GM18870 (cell line): ENCODE data around the gene PXYLP1.

Source experiments
- ATAC-seq: cut with Tn5 transposase; IDR thresholded peaks from one replicate; pipeline ENCODE4 v1.9.1; 2021; ENCODE audit warnings: moderate library complexity; ENCODE audit not compliant: unreplicated experiment

Gene PXYLP1

GRCh38 chr3:141320399-141321108 is 88.9 kb downstream of the PXYLP1 start:
- ATAC-seq: no peak

GRCh38 chr3:141321109-141321497 is 89.5 kb downstream of the PXYLP1 start:
- no peak for ATAC-seq

- no peak for ATAC-seq
These were observed 92.5 kb downstream of the PXYLP1 start for GRCh38 chr3:141323936-141324704.

DNA sequence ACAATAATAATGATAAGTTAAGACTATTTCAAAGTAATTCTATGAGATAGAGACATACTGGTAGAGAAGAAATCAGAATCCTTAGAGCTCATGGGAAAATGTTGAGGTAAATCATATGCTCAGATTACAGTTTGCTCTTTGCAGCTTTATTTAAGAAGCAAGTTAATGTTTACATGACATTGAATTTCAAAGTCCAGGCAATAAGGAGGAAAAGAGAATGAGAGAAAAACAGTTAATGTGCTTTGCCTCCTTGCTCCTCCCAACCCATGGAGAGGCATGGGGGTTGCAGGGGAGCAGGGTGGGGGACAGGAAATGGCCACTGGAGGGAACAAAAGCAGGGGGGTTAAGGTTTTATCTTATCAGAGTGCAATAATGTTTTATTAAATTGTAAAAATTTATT is 94.5 kb downstream of the PXYLP1 start:
- ATAC-seq: no peak

GRCh38 chr3:141326626-141327025 is 95.0 kb downstream of the PXYLP1 start:
- ATAC-seq: no peak

GRCh38 chr3:141328286-141329166 is 96.9 kb downstream of the PXYLP1 start:
- ATAC-seq: peak; percentile 49

- no peak for ATAC-seq
These were observed 98.6 kb downstream of the PXYLP1 start for GRCh38 chr3:141330235-141330634.

- ATAC-seq: no peak
These were observed 99.2 kb downstream of the PXYLP1 start for GRCh38 chr3:141330718-141331376.

DNA sequence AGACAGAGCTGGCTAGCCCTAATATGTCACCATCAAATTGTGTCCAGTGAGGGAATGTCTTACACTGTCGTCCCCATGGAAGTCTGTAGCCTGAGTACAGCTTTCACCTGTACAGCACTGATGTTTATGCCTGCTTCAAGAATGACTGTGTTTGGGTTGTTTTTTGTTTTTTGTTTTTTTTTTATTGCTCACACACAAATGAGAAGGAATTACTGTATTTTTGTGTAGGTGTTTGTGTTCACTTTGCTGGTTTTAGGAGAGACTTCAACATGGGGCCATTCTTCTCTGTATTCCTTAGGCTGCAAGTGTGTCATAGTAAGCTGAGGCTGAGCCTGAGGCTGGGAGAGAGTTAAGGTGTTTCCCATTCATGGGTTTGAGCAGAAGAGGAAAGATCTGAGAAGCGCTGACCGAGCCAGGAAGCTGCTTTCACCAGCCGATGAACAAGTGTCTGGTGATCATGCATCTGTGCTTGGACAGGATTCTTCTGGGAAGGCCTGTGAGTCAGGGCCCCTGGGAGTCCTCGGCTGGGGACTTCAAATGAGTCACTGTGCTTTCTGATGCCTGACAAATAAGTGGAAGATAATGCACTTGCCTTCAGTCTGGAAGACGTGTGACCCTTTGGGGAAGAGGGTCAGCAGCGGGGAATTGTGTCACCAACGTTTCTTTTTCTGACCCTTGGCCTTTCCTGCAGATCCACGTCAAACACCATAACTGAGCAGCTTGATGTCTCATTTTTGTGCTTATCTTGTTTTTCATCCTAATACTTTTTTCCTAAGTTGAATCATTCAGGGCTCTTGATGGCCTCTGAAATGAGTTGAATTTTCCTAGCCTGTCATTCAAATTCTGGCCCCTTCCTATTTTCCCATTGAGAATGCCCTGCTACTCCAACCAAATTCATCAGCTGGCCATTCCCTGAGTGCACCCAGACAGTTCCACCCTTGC is 100.0 kb downstream of the PXYLP1 start:
- no peak for ATAC-seq

GRCh38 chr3:141332416-141332815 is 100.8 kb downstream of the PXYLP1 start:
- no peak for ATAC-seq

GRCh38 chr3:141333836-141334626 is 102.4 kb downstream of the PXYLP1 start:
- no peak for ATAC-seq

DNA sequence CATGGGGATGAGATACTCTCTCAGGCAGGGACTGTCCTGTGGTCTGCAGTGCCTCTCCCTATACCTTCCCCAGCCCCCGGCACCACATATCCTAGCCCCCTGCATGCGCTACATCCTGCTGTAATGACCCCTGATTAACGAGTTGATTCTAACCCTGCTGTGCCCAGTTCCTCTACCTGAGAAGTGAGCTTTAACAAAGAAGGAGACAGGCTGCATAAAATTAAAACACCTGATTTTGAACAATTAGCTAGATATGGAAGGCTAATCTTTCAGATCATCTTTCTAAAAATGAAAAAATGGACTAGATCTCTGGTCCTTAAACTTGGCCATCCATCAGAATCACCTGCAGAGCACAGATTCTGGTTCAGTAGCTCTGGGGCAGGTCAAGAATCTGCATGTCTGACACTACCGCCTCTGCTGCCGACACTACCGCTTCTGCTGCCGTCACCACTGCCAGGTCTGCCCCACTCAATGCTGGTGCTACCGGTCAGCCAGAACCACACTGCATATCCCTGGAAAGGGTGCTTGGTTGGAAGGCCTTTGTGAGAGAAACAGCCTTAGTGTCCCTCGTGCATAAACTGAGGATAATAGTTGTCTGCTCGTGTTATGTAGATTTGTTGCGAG is 103.1 kb downstream of the PXYLP1 start:
- ATAC-seq: no peak

DNA sequence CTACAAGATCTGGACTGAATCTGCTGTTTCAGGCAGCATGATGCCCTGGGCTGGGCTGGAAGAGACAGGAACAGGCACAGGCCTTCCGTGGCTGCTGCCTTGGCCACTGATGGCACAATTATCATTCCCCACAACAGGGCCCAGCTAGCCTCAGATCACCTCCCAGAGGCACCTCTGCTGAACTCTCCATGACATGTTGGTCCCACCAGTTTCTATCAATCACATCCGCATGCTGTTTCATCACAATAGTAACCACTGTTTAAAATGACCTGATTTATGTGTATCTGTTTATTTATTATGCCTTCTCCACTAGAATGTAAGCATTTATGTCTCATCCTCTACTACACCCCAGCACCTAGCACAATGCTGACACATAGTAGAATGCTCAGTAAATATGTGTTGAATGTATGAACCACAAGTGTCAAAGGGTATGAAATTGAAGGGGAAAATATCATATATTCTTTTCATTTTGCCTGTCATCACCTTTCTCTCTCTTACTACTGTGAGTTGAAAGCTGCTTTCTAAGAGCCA is 104.0 kb downstream of the PXYLP1 start:
- ATAC-seq: no peak

DNA sequence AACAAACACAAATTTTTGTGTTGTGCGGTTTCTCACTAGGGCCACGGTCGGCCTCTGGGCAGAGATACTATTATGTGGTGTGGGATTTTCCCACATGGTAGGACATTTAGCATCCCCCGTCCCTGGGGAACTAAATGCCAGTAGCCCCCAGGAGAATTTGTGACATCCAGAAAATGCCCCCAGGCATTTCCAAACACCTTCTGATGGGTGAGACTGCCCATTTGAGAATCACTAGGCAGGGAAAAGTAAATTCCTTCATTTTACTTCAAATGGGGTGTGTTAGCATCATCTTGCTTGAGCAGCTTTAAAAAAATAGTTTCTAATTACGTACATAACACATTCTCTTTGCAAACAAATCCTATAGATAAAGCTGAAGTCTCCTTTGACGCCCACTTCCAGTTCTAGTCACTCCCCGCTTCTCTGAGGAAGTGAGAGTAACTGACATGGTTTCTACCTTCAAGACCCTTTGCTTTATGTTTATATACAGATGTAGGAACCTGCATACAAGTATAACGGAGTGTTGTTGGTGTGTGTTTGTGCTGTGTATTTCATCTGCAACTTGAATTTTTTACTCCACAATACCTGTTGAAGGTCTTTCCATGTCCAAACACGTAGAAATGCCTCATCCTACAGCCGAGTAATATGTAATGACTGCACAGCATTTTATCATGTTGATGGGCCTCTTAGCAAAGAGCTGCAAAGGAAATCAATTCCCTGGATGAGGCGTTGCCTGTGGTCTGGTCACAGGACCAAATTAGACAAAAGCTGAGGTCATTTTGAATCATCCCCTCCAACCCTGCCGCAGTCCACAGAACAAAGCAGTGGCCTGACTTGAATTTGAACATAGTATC is 105.3 kb downstream of the PXYLP1 start:
- ATAC-seq: peak; percentile 87

DNA sequence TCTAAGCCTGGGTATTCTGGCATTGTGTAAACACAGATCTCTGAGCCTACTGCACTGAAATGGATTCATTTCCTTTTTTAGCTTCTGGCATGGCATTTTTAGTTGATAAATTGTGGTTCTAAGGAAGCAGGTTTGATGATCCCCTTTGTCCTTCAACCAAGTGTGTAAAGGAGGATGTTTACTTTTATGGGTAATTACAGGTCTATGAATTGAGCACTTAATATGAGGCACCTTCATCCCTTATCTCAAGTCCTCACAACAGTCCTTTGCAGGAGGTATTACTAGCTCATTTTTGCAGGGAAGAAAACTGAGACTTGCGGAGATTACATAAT is 105.9 kb downstream of the PXYLP1 start:
- ATAC-seq: no peak

- ATAC-seq: no peak
These were observed 106.4 kb downstream of the PXYLP1 start for GRCh38 chr3:141337991-141338390.

DNA sequence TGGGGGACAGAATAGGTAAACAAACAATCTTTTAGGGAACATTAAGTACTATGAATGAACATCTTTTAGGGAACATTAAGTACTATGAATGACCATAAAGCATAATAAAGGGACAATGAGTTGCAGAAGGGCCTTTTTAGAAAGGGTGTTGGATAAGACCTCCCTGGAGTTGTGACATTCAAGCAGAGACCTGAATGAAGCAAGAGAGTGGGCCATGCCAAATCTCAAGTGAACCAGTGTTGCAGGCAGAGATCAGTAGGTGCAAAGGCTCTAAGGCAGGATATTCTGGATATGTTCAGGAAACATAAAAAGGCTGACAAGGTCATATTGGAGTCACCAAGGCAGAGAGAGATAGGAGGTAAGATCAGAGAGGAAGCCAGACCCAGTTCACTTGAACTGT is 107.3 kb downstream of the PXYLP1 start:
- no peak for ATAC-seq

GRCh38 chr3:141341536-141341935 is 109.9 kb downstream of the PXYLP1 start:
- no peak for ATAC-seq
